DOHH2 (cell line): ENCODE data around the gene MBD5.

Source experiments
- H3F3A ChIP-seq: fragments of 200-600 bp; sonication (generic), shearing (Covaris generic); 2 replicates; pipeline ENCODE4 v1.6.0; 2016; ENCODE audit warnings: antibody characterized with exemption, mild to moderate bottlenecking; ENCODE audit not compliant: control insufficient read depth, insufficient read depth
- H3K27ac ChIP-seq: fragments of 200-600 bp; sonication (generic); 2 replicates; pipeline ENCODE4 v1.5.1; 2014; ENCODE audit warnings: low read depth, mild to moderate bottlenecking, low read length, moderate library complexity
- H3K27me3 ChIP-seq: fragments of 200-600 bp; sonication (generic); 2 replicates; pipeline ENCODE4 v1.6.1; 2014; ENCODE audit warnings: mild to moderate bottlenecking, low read length, mixed read lengths; ENCODE audit not compliant: control insufficient read depth
- H3K36me3 ChIP-seq: fragments of 200-600 bp; sonication (generic); 2 replicates; pipeline ENCODE4 v1.6.1; 2014; ENCODE audit warnings: mild to moderate bottlenecking, low read length, moderate library complexity, mixed read lengths; ENCODE audit not compliant: control insufficient read depth
- H3K4me1 ChIP-seq: fragments of 200-600 bp; sonication (generic); 2 replicates; pipeline ENCODE4 v1.6.1; 2014; ENCODE audit warnings: mild to moderate bottlenecking, low read length, mixed read lengths; ENCODE audit not compliant: control insufficient read depth
- H3K4me2 ChIP-seq: fragments of 200-600 bp; sonication (generic); 2 replicates; pipeline ENCODE4 v1.6.0; 2014; ENCODE audit warnings: mild to moderate bottlenecking, low read length, moderate library complexity
- H3K4me3 ChIP-seq: fragments of 200-600 bp; sonication (generic); 2 replicates; pipeline ENCODE4 v1.5.1; 2014; ENCODE audit warnings: mild to moderate bottlenecking, low read length, mixed read lengths
- H3K79me2 ChIP-seq: fragments of 200-600 bp; sonication (generic); 2 replicates; pipeline ENCODE4 v1.6.1; 2014; ENCODE audit warnings: mild to moderate bottlenecking, low read length, mixed read lengths; ENCODE audit not compliant: control insufficient read depth
- H3K9me2 ChIP-seq: fragments of 200-600 bp; sonication (generic); replicated peaks from 2 replicates; pipeline ENCODE4 v1.6.1; 2014; ENCODE audit warnings: mild to moderate bottlenecking, low read length, mixed read lengths; ENCODE audit not compliant: control insufficient read depth
- H3K9me3 ChIP-seq: fragments of 200-600 bp; sonication (generic); 2 replicates; pipeline ENCODE4 v1.6.1; 2014; ENCODE audit warnings: antibody characterized with exemption, low read length, mixed read lengths; ENCODE audit not compliant: control insufficient read depth, insufficient read depth
- H4K20me1 ChIP-seq: fragments of 200-600 bp; sonication (generic); 2 replicates; pipeline ENCODE4 v1.6.0; 2014; ENCODE audit warnings: low read depth, mild to moderate bottlenecking, antibody characterized with exemption, low read length, moderate library complexity; ENCODE audit not compliant: control insufficient read depth, insufficient read depth
- EZH2phosphoT487 ChIP-seq: fragments of 200-600 bp; sonication (generic); IDR thresholded peaks from 2 replicates; pipeline ENCODE4 v1.6.1; 2017; ENCODE audit warnings: borderline replicate concordance, mild to moderate bottlenecking, antibody characterized with exemption, low read length, moderate library complexity, mixed read lengths
- TF ChIP-seq, protein P1 (sequence below): fragments of 200-600 bp; sonication (generic); IDR thresholded peaks from one replicate; pipeline ENCODE4 v1.5.1; 2014; ENCODE audit warnings: antibody characterized with exemption, mild to moderate bottlenecking, low read depth, low read length; ENCODE audit not compliant: poor library complexity, severe bottlenecking

MBD5 gene

GRCh38 chr2:148021059-148021861 lies at the start of gene MBD5:
MBD5 (plus strand) TSS chr2:148021091.
- Histone ChIP-seq H3K79me2 (peaks cover 87% of the 10 kb centered on the region), H4K20me1 (no peaks in the 10 kb centered on the region), H3K4me1 (peaks cover 27% of the 10 kb centered on the region), H3F3A (no peaks in the 10 kb centered on the region), H3K9me2 (no peaks in the 10 kb centered on the region), H3K27ac (peak within 1 kb of the TSS; percentile 68), H3K4me2 (peak within 1 kb of the TSS; percentile 80), H3K4me3 (peak within 1 kb of the TSS; percentile 99), H3K27me3 (no peaks in the 10 kb centered on the region), H3K9me3 (no peaks in the 10 kb centered on the region), H3K36me3 (no peaks in the 10 kb centered on the region)
- no peak for TF ChIP-seq EZH2phosphoT487
- TF ChIP-seq, protein P1, sequence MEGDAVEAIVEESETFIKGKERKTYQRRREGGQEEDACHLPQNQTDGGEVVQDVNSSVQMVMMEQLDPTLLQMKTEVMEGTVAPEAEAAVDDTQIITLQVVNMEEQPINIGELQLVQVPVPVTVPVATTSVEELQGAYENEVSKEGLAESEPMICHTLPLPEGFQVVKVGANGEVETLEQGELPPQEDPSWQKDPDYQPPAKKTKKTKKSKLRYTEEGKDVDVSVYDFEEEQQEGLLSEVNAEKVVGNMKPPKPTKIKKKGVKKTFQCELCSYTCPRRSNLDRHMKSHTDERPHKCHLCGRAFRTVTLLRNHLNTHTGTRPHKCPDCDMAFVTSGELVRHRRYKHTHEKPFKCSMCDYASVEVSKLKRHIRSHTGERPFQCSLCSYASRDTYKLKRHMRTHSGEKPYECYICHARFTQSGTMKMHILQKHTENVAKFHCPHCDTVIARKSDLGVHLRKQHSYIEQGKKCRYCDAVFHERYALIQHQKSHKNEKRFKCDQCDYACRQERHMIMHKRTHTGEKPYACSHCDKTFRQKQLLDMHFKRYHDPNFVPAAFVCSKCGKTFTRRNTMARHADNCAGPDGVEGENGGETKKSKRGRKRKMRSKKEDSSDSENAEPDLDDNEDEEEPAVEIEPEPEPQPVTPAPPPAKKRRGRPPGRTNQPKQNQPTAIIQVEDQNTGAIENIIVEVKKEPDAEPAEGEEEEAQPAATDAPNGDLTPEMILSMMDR, result no peak

GRCh38 chr2:147976102-147976501 lies 44.8 kb upstream of the MBD5 start:
- Histone ChIP-seq H3K4me1 (no peaks in the 10 kb centered on the region), H3K9me2 (no peaks in the 10 kb centered on the region), H3K4me2 (no peak overlapping the region), H3F3A (no peaks in the 10 kb centered on the region), H3K36me3 (peaks cover 9% of the 10 kb centered on the region), H4K20me1 (no peaks in the 10 kb centered on the region), H3K79me2 (peaks cover 33% of the 10 kb centered on the region), H3K4me3 (no peak overlapping the region), H3K27me3 (no peaks in the 10 kb centered on the region), H3K27ac (no peak overlapping the region), H3K9me3 (no peaks in the 10 kb centered on the region; the same call in 1 of the 2 replicates)
- no peak for TF ChIP-seq EZH2phosphoT487
- TF ChIP-seq, protein P1, result no peak

DNA sequence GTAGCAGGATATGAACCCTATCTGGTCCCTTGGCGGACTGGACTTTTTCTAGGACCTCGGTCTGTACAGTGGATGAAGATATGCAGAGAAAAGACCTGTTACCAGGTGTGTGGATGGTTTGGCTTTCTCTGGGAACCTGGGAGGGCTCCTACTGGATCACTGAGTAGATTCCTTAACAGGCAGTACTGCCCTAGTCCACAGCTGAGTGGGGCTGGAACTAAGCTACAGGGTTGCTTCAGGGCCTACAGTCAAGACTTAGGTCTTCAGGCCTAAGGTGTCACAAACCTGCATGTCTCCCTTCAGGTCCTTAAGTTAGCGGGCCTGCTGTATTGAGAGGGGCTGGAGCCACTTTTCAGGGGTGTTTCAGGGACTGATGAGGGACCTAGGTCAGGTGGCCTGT lies 43.2 kb upstream of the MBD5 start:
- H3K4me3 ChIP-seq, result no peak overlapping the region
- H3K4me2 ChIP-seq, result no peak overlapping the region
- H3K27ac ChIP-seq, result no peak overlapping the region
- no peaks in the 10 kb centered on the region for H3F3A ChIP-seq
- TF ChIP-seq EZH2phosphoT487, result no peak
- TF ChIP-seq, protein P1, result no peak
- H3K9me3 ChIP-seq, result no peaks in the 10 kb centered on the region; the same call in 1 of the 2 replicates
- H3K36me3 ChIP-seq, result peaks cover 5% of the 10 kb centered on the region; the same call in 1 of the 2 replicates
- no peaks in the 10 kb centered on the region for H3K9me2 ChIP-seq
- peaks cover 34% of the 10 kb centered on the region for H3K79me2 ChIP-seq
- H3K27me3 ChIP-seq, result no peaks in the 10 kb centered on the region
- no peaks in the 10 kb centered on the region for H4K20me1 ChIP-seq
- no peaks in the 10 kb centered on the region for H3K4me1 ChIP-seq
